HepG2 (cell line): Measurements from ENCODE around the gene ZNF467. TPM values are rescaled to one million over a fixed set of nuclear protein-coding genes. Genes with fewer than 3 reads are reported as not detected.
A peak's percentile ranks its signal among the peaks of the same experiment; 100 is the strongest.

Experiments used
- ATAC-seq: fragments of 200-7000 bp; cut with Tn5 transposase; 3 replicates; pipeline ENCODE4 v1.9.1; 2020; ENCODE audit warnings: mild to moderate bottlenecking, moderate library complexity
- BruUV-seq: library from RNA; stranded (reverse); fragments of 400-500 nt; replicated peaks from 2 replicates; lab custom pipeline; 2021; lab: Mats Ljungman, UMichigan
- CTCF ChIA-PET: fragments of 300-600 bp; formaldehyde crosslinking; extraction: SDS; loops from one replicate; lab custom pipeline; 2021; ENCODE audit warnings: low total read pairs, inconsistent platforms, low intra/inter-chr PET ratio; lab: Yijun Ruan, JAX
- POLR2A ChIA-PET: fragments of 350-600 bp; sonication (Branson Sonifier 250); formaldehyde crosslinking; loops from one replicate; lab custom pipeline; 2020; ENCODE audit warnings: antibody characterized with exemption, inconsistent platforms; lab: Yijun Ruan, JAX
- DNase-seq: peaks from one replicate; pipeline ENCODE4 v3.0.0-alpha.2; 2015; ENCODE audit warnings: low spot score
- FAIRE-seq: peaks from 3 replicates; lab custom pipeline; 2011; peaks lifted over from hg19 to GRCh38; lab: Jason Lieb, UNC
- H2AFZ ChIP-seq: one replicate; pipeline ENCODE4 v1.6.1; 2011; ENCODE audit warnings: low read length, inconsistent platforms
- H3K27ac ChIP-seq: fragments of 300-600 bp; 3 replicates; pipeline ENCODE4 v1.8.0; 2011; ENCODE audit warnings: mixed run types, mild to moderate bottlenecking, mixed read lengths, low read length, inconsistent platforms; ENCODE audit not compliant: insufficient read depth; ENCODE audit errors: extremely low read length
- H3K27me3 ChIP-seq, 2 experiments: fragments of 200-600 bp in 1 of 2; 2 replicates in 1 of 2; 3 replicates in 1 of 2; pipeline versions ENCODE4 v1.6.0 to v1.8.0; 2011; ENCODE audit warnings: low read length in 2 of 2, mild to moderate bottlenecking in 2 of 2, moderate library complexity in 2 of 2, inconsistent platforms in 1 of 2; ENCODE audit not compliant: insufficient read depth in 2 of 2, control insufficient read depth in 1 of 2
- H3K36me3 ChIP-seq, 2 experiments: fragments of 200-600 bp in 1 of 2; replicated peaks in 1 of 2; 2 replicates in 1 of 2; 3 replicates in 1 of 2; pipeline versions ENCODE4 v1.5.1 to v1.8.0; 2011; ENCODE audit warnings: low read length in 2 of 2, inconsistent platforms in 1 of 2; ENCODE audit not compliant: insufficient read depth in 2 of 2, control insufficient read depth in 1 of 2
- H3K4me1 ChIP-seq: 2 replicates; pipeline ENCODE4 v1.5.1; 2012; ENCODE audit warnings: low read length, inconsistent platforms; ENCODE audit not compliant: insufficient read depth
- H3K4me2 ChIP-seq: 2 replicates; pipeline ENCODE4 v1.6.0; 2011; ENCODE audit warnings: low read depth, low read length, inconsistent platforms
- H3K4me3 ChIP-seq, 3 experiments: fragments of 200-600 bp in 1 of 3; sonication (generic), shearing (Covaris generic) in 1 of 3; replicated peaks in 1 of 3; 2 replicates each; pipeline ENCODE4 v1.5.1; 2011 to 2016; ENCODE audit warnings: low read length in 3 of 3, inconsistent platforms in 2 of 3, low read depth in 2 of 3, mild to moderate bottlenecking in 2 of 3, control low read depth in 1 of 3, mixed read lengths in 1 of 3; ENCODE audit not compliant: insufficient read depth in 1 of 3
- H3K79me2 ChIP-seq: one replicate; pipeline ENCODE4 v1.6.1; 2011; ENCODE audit warnings: low read length, inconsistent platforms; ENCODE audit not compliant: insufficient read depth
- H3K9ac ChIP-seq: 2 replicates; pipeline ENCODE4 v1.6.0; 2011; ENCODE audit warnings: mild to moderate bottlenecking, low read depth, low read length, inconsistent platforms; ENCODE audit not compliant: insufficient read depth
- H3K9me3 ChIP-seq: 2 replicates; pipeline ENCODE4 v1.5.1; 2012; ENCODE audit warnings: mild to moderate bottlenecking, low read length
- H4K20me1 ChIP-seq: 2 replicates; pipeline ENCODE4 v1.6.0; 2011; ENCODE audit warnings: inconsistent platforms, mild to moderate bottlenecking, low read length, moderate library complexity; ENCODE audit not compliant: insufficient read depth
- CTCF ChIP-seq: sonication (generic); formaldehyde crosslinking; IDR thresholded peaks from 2 replicates; pipeline ENCODE4 v1.5.0; 2020; ENCODE audit warnings: mild to moderate bottlenecking, missing genetic modification reagents, moderate library complexity
- GTF3A ChIP-seq: sonication (generic); formaldehyde crosslinking; conservative IDR thresholded peaks from 2 replicates; pipeline ENCODE4 v1.4.0; 2020; ENCODE audit warnings: mild to moderate bottlenecking, missing genetic modification reagents
- ZBTB49 ChIP-seq: sonication (generic); formaldehyde crosslinking; IDR thresholded peaks from 2 replicates; pipeline ENCODE4 v1.4.0; 2020; ENCODE audit warnings: missing genetic modification reagents, borderline replicate concordance
- ZKSCAN8 ChIP-seq: IDR thresholded peaks from 2 replicates; pipeline ENCODE4 v1.6.1; 2016; ENCODE audit warnings: borderline replicate concordance, missing genetic modification reagents, missing compliant biosample characterization
- ZNF142 ChIP-seq: sonication (generic); formaldehyde crosslinking; IDR thresholded peaks from 2 replicates; pipeline ENCODE4 v1.4.0; 2020; ENCODE audit warnings: missing genetic modification reagents
- ZNF552 ChIP-seq: sonication (generic); formaldehyde crosslinking; IDR thresholded peaks from 2 replicates; pipeline ENCODE4 v1.9.0; 2022; ENCODE audit warnings: missing genetic modification reagents, mild to moderate bottlenecking, borderline replicate concordance
- WGBS: methylation state at CpG from one replicate; pipeline ENCODE4 v1.1.6; 2017; ENCODE audit warnings: low lambda C conversion rate; 5-methylcytosine and 5-hydroxymethylcytosine counted together
- in situ Hi-C: cut with HindIII; loops from 2 replicates; pipeline ENCODE4 v1.10.0; 2017; ENCODE audit warnings: low pct_unique_long_range_greater_than_20kb; ENCODE audit not compliant: extremely low pct_ligation_motif_present
- intact Hi-C: fragments of 100-400 bp; cut with micrococcal nuclease; formaldehyde crosslinking; loops from one replicate; pipeline ENCODE4 v1.10.0; 2022; ENCODE audit not compliant: unreplicated experiment
- polyA plus RNA-seq, 8 experiments: library from polyadenylated mRNA; depleted of rRNA in 3 of 8; stranded (reverse) in 7 of 8; unstranded in 1 of 8; fragments of >200 nt; fragmentation: Illumina TruSeq in 4 of 8; extraction: Trizol in 4 of 8; gene quantifications; 2 replicates each; pipeline versions ENCODE4 v1.2.1 to v1.2.3, GENCODE V29; 2011 to 2016; ENCODE audit warnings: low read depth in 4 of 8, missing spikeins in 1 of 8, mixed read lengths in 1 of 8; ENCODE audit not compliant: insufficient read depth in 1 of 8
- total RNA-seq, 5 experiments: library from RNA; depleted of rRNA; stranded (reverse); fragments of >200 nt; fragmentation: Illumina TruSeq; extraction: Trizol; gene quantifications; 2 replicates each; pipeline ENCODE4 v1.2.3, GENCODE V29; 2016; ENCODE audit warnings: low read depth in 1 of 5

The ZNF467 gene
- total and polyA plus RNA-seq, 2 of the 13 experiments (the other 11 are each of a cell fraction or from before 2014, with no cell fraction given): 0.03 TPM; not detected in 1

GRCh38 chr7:149796287-149796860 lies 23.0 kb upstream of the ZNF467 start:
- Histone ChIP-seq H3K27me3 (0 out of 5 replicates have a peak, but pooled peaks cover 1 to 6% of the 10 kb centered on the region in 2 experiments), H3K36me3 (no peaks in the 10 kb centered on the region), H4K20me1 (no peaks in the 10 kb centered on the region), H3K4me3 (no peak overlapping the region), H2AFZ (no peak overlapping the region), H3K9ac (no peak overlapping the region), H3K4me2 (no peak overlapping the region), H3K27ac (no peak overlapping the region), H3K79me2 (no peaks in the 10 kb centered on the region), H3K9me3 (no peaks in the 10 kb centered on the region), H3K4me1 (no peaks in the 10 kb centered on the region)
- no peak for TF ChIP-seq ZKSCAN8
- 0 out of 2 replicates have a peak, but pooled peaks have one; percentile 7 for TF ChIP-seq CTCF
- DNase-seq (no peak), ATAC-seq (no peak), FAIRE-seq (no peak)
- ChIA-PET CTCF (no interaction called here), POLR2A (no interaction called here)
- WGBS: 80% methylated on average over 12 of the region's 19 CpGs
- in situ Hi-C loops: no loop called here
- BruUV-seq: no TSS peak
- intact Hi-C loops: no loop called here

- ATAC-seq: no peak
- H3K4me3 ChIP-seq: no peak overlapping the region
- H3K79me2 ChIP-seq: no peaks in the 10 kb centered on the region
- ChIA-PET CTCF (no interaction called here), POLR2A (no interaction called here)
- intact Hi-C loops (no loop called here), in situ Hi-C loops (no loop called here)
- WGBS: 59% methylated on average over 9 of the region's 10 CpGs
- no peak overlapping the region for H3K4me2 ChIP-seq
- no peaks in the 10 kb centered on the region for H4K20me1 ChIP-seq
- DNase-seq: no peak
- no peak for FAIRE-seq
- no TSS peak for BruUV-seq
- no peaks in the 10 kb centered on the region for H3K4me1 ChIP-seq
- H3K36me3 ChIP-seq: no peaks in the 10 kb centered on the region
- H3K9ac ChIP-seq: no peak overlapping the region
- no peaks in the 10 kb centered on the region for H3K9me3 ChIP-seq
- H2AFZ ChIP-seq: no peak overlapping the region
- 0 out of 5 replicates have a peak, but pooled peaks cover 1 to 6% of the 10 kb centered on the region in 2 experiments for H3K27me3 ChIP-seq
- no peak overlapping the region for H3K27ac ChIP-seq
- TF ChIP-seq ZKSCAN8: no peak
- no peak for TF ChIP-seq GTF3A
- no peak for TF ChIP-seq ZNF142 (CRISPR knock-in tag)
- TF ChIP-seq ZBTB49 (CRISPR knock-in tag): no peak
- TF ChIP-seq ZNF552 (CRISPR knock-in tag): no peak
Measured at GRCh38 chr7:149795126-149795525, 21.7 kb upstream of the ZNF467 start.
